Breast epithelium (tissue), 4 donors: ENCODE data around the gene CHN2. TPM values are rescaled to one million over a fixed set of nuclear protein-coding genes. Genes with fewer than 3 reads are reported as not detected.

Experiments used
- DNase-seq, 2 donors: peaks; one replicate each; pipeline ENCODE4 v3.0.0-alpha.2; 2019; ENCODE audit warnings: low spot score in 2 of 2
- H3K27ac ChIP-seq, 2 donors: fragments of 200-600 bp; sonication (generic) in 1 of 2; one replicate each; pipeline ENCODE4 v1.5.1; 2016 to 2019; ENCODE audit warnings: mild to moderate bottlenecking in 1 of 2
- H3K27me3 ChIP-seq, 2 donors: fragments of 200-600 bp; sonication (generic) in 1 of 2; one replicate each; pipeline versions ENCODE4 v1.5.1 to v1.6.0; 2017 to 2019; ENCODE audit warnings: control low read depth in 1 of 2, mild to moderate bottlenecking in 1 of 2
- H3K36me3 ChIP-seq: fragments of 200-600 bp; one replicate; pipeline ENCODE4 v1.5.1; 2019
- H3K4me1 ChIP-seq, 2 donors: fragments of 200-600 bp; sonication (generic); one replicate each; pipeline ENCODE4 v1.5.1; 2016 to 2019; ENCODE audit warnings: control low read depth in 1 of 2
- H3K4me3 ChIP-seq, 3 donors: fragments of 200-600 bp; sonication (generic); 1 replicate in 2 of 3; 2 replicates in 1 of 3; pipeline ENCODE4 v1.5.1; 2016 to 2019; ENCODE audit warnings: mild to moderate bottlenecking in 3 of 3, moderate library complexity in 2 of 3
- H3K9me3 ChIP-seq, 2 donors: fragments of 200-600 bp; sonication (generic) in 1 of 2; one replicate each; pipeline ENCODE4 v1.5.1; 2016 to 2019; ENCODE audit warnings: control low read depth in 1 of 2
- CTCF ChIP-seq, 3 donors: fragments of 450-650 bp; IDR thresholded peaks; one replicate each; pipeline ENCODE4 v1.5.1; 2016 to 2017; ENCODE audit warnings: antibody characterized with exemption in 3 of 3, mild to moderate bottlenecking in 3 of 3, moderate library complexity in 3 of 3
- POLR2A ChIP-seq: fragments of 450-650 bp; IDR thresholded peaks from one replicate; pipeline ENCODE4 v1.6.1; 2016; ENCODE audit warnings: antibody characterized with exemption, mild to moderate bottlenecking, moderate library complexity
- POLR2AphosphoS5 ChIP-seq, 3 donors: sonication (generic); formaldehyde crosslinking; IDR thresholded peaks; one replicate each; pipeline ENCODE4 v1.6.1; 2017; ENCODE audit warnings: antibody characterized with exemption in 3 of 3
- intact Hi-C: fragments of 100-400 bp; cut with DNase I; formaldehyde crosslinking; loops from one replicate; pipeline ENCODE4 v1.15.1; 2023; ENCODE audit warnings: low total_unique reads
- total RNA-seq, 3 donors: library from RNA; depleted of rRNA; stranded (reverse); fragments of >200 nt; gene quantifications; one replicate each; pipeline ENCODE4 v1.1.0, GENCODE V29; 2016

Gene CHN2
- total RNA-seq, 3 donors from 2014 or later, result 6.3 to 17.1 (median 7.9) TPM

DNA sequence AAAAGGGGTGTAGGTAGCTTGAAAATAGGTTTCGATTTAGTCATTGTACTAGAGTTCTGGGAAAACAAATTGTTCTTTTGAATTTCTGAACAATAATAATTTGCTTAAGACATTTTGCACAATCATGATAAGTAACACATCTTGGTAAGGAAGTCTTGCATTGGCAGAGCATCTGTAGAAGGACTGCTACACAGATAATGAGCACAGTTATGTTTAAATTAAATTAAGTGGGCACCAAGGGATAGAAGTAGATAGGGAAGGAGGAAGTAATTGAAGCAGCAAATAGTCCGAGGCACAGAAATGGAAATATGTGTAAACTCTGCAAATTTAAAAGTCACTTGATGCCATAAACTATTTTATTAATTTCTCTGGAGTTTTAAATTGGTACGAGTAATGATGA is 122.4 kb downstream of the CHN2 start:
- Histone ChIP-seq H3K4me3 (no peak overlapping the region), H3K9me3 (no peaks in the 10 kb centered on the region), H3K27me3 (peaks cover 0 to 3% of the 10 kb centered on the region in 2 donors), H3K4me1 (no peaks in the 10 kb centered on the region), H3K36me3 (no peaks in the 10 kb centered on the region), H3K27ac (no peak overlapping the region)
- intact Hi-C loops, result no loop called here
- no peak for DNase-seq
- no peak for TF ChIP-seq CTCF (IDR thresholded peaks at IDR 0.05)
- no peak for TF ChIP-seq POLR2A
- TF ChIP-seq POLR2AphosphoS5 (IDR thresholded peaks at IDR 0.05), result no peak

DNA sequence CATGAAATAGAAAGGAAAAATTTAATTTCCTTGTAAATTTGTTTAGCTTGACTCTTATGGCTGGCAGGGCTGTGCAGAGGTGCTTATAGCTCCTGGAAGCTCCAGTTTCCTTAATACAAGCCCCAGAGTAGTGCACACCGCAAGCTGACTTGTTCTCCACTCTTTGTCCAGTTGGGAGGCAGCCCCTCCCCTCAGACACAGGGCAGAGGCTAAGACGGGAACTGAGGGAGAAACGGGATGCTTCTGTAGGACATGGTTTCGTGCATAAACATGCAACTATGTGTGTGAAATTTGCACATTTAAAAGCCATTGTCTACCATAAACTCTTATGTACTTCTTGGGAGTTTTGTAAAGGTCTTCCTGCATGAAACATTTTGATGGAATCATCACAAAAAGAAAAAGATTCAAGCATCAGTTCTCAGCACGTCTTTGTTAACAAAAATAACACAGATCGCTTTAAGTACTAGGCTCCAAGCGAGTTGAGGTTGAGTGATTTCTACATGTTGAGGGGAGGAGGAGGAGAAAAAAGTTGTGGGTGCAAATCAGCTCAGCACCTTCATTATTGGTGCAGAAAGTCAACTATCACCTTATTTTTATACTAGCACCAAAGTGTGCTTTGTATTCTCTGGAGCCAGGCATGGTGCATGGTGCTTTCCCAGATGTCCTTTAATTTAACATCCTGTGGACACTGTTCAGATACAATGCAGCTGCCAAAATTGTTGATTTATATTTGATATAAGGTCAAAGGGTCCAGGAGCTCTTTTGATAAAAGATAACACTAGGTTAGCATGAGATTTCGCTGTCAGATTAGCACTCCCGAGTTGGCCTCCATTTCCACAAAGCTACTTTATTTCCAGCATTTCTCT is 124.5 kb downstream of the CHN2 start:
- Histone ChIP-seq H3K36me3 (no peaks in the 10 kb centered on the region), H3K9me3 (no peaks in the 10 kb centered on the region), H3K27me3 (peaks cover 0 to 3% of the 10 kb centered on the region in 2 donors), H3K4me1 (no peaks in the 10 kb centered on the region), H3K27ac (no peak overlapping the region), H3K4me3 (no peak overlapping the region)
- intact Hi-C loops, result no loop called here
- no peak for TF ChIP-seq POLR2A
- TF ChIP-seq CTCF (IDR thresholded peaks at IDR 0.05), result no peak
- TF ChIP-seq POLR2AphosphoS5 (IDR thresholded peaks at IDR 0.05), result no peak
- no peak for DNase-seq

DNA sequence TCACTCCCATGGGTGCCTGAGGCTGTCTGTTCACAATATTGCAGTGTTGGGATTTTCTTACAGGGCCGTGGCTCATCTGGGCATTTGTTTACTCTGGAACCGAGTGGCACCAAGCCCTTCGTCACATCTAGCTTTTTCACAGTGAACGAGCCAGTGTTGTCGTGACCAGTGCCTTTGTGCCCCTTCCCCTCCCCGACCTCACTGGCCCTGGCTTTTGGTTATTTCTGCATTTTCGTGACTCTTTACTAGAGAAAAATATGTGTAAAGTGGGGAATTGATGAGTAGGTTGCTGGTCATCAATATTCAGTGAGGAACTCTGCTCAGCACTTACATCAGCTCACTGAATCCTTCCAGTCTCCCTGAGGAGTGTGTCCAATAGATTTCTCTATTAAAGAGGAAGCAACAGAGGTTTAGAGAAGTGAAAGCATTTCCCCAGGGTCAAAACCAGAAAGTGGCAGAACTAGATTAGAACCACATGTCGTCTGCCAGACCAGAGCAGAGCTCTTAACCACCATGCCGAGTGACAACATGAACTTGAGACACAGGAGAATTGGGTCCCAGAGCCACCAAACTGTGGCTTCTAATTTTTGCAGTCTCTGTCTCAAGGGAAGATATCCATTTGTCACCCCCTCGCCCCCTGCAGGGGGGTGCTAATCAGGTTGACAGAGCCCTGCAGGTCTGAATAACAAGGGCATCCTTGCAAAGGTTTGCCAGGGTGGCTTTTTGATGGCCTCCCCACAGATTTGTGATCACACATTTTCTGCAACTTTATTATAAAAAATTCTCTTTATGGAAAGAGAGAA is 125.3 kb downstream of the CHN2 start:
- no peak overlapping the region for H3K4me3 ChIP-seq
- peaks cover 0 to 3% of the 10 kb centered on the region in 2 donors for H3K27me3 ChIP-seq
- no peaks in the 10 kb centered on the region for H3K9me3 ChIP-seq
- TF ChIP-seq POLR2AphosphoS5 (IDR thresholded peaks at IDR 0.05) (no peak), POLR2A (no peak), CTCF (IDR thresholded peaks at IDR 0.05) (no peak)
- no peak for DNase-seq
- H3K36me3 ChIP-seq, result no peaks in the 10 kb centered on the region
- intact Hi-C loops, result no loop called here
- H3K27ac ChIP-seq, result no peak overlapping the region
- no peaks in the 10 kb centered on the region for H3K4me1 ChIP-seq

DNA sequence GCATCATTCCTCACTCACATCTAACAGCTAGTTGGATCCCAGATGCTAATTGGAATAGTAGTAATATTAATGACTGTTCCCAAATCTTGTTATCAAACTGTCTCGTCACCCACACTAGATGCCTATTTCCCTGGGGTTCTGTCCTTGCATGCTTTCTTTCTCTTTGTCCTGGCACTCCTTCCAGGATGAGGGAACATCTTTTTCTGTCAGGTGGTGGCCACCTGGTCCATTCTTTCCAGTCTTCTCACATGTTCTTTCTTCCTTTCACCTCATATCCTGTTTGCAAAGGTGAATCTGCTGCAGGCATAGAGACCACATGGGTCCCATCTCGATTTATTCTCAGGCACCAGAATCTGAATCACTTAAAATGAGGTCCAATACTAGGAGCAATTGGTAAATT is 126.0 kb downstream of the CHN2 start:
- intact Hi-C loops, result no loop called here
- TF ChIP-seq POLR2AphosphoS5 (IDR thresholded peaks at IDR 0.05) (no peak), CTCF (IDR thresholded peaks at IDR 0.05) (no peak), POLR2A (no peak)
- H3K27me3 ChIP-seq, result no peaks in the 10 kb centered on the region
- no peak overlapping the region for H3K27ac ChIP-seq
- no peak for DNase-seq
- no peak overlapping the region for H3K4me3 ChIP-seq
- H3K4me1 ChIP-seq, result no peaks in the 10 kb centered on the region
- no peaks in the 10 kb centered on the region for H3K36me3 ChIP-seq
- no peaks in the 10 kb centered on the region for H3K9me3 ChIP-seq
